Dendritic cell treated with granulocyte-macrophage colony-stimulating factor and Interleukin-4, amounts not matched to agents 40 ng/mL and 50 ng/mL, for 4 days (primary cell): ENCODE measurements around the gene HOXD4.

ENCODE experiments used
- H3K27ac Mint-ChIP-seq: one replicate; pipeline ENCODE4 v1.8.0; 2022; ENCODE audit warnings: mild to moderate bottlenecking, mixed read lengths
- H3K27me3 Mint-ChIP-seq: one replicate; pipeline ENCODE4 v1.8.0; 2022; ENCODE audit warnings: mild to moderate bottlenecking, mixed read lengths
- H3K36me3 Mint-ChIP-seq: one replicate; pipeline ENCODE4 v1.8.0; 2022; ENCODE audit warnings: low read depth, mixed read lengths
- H3K4me1 Mint-ChIP-seq: one replicate; pipeline ENCODE4 v1.8.0; 2022; ENCODE audit warnings: low read depth, mixed read lengths
- H3K4me3 Mint-ChIP-seq: one replicate; pipeline ENCODE4 v1.8.0; 2022; ENCODE audit warnings: mild to moderate bottlenecking, moderate library complexity, mixed read lengths
- H3K9me3 Mint-ChIP-seq: one replicate; pipeline ENCODE4 v1.8.0; 2022; ENCODE audit warnings: mixed read lengths
- intact Hi-C: fragments of 100-400 bp; cut with micrococcal nuclease; formaldehyde crosslinking; loops from one replicate; pipeline ENCODE4 v1.15.0; 2022

The HOXD4 gene

DNA sequence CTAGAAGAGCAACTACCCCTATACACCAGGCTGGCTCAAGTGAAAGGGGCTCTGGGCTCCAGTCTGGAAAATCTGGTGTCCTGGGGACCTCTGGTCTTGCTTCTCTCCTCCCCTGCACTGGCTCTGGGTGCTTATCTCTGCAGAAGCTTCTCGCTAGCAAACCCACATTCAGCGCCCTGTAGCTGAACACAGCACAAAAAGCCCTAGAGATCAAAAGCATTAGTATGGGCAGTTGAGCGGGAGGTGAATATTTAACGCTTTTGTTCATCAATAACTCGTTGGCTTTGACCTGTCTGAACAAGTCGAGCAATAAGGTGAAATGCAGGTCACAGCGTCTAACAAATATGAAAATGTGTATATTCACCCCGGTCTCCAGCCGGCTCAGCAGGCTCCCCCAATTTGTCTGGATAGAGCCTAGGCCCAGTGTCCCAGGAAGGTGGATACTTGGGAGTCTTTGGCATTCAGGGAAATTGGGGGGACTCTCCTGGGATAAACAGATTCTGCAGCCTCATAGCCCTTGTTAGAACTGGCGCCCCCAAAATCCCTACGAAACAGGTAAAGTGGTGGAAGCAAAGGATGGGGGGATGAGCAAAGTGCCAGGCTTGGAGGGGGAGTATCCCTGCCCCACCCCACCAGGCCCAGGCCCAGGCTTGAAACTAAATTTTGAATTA lies 2.5 kb upstream of the HOXD4 start:
- Mint-ChIP-seq H3K4me3 (no peak overlapping the region), H3K9me3 (no peaks in the 10 kb centered on the region), H3K4me1 (no peaks in the 10 kb centered on the region), H3K36me3 (no peaks in the 10 kb centered on the region), H3K27me3 (peaks cover 98% of the 10 kb centered on the region), H3K27ac (no peak overlapping the region)
- intact Hi-C loops, result no loop called here

- no peaks in the 10 kb centered on the region for H3K4me1 Mint-ChIP-seq
- intact Hi-C loops, result no loop called here
- H3K27ac Mint-ChIP-seq, result no peak overlapping the region
- H3K27me3 Mint-ChIP-seq, result peaks cover 98% of the 10 kb centered on the region
- no peaks in the 10 kb centered on the region for H3K9me3 Mint-ChIP-seq
- no peaks in the 10 kb centered on the region for H3K36me3 Mint-ChIP-seq
- no peak overlapping the region for H3K4me3 Mint-ChIP-seq
Observed at GRCh38 chr2:176149481-176149938, 1.8 kb upstream of the HOXD4 start.

GRCh38 chr2:176149939-176150583 lies 1.3 kb upstream of the HOXD4 start:
- Mint-ChIP-seq H3K27me3 (peaks cover 98% of the 10 kb centered on the region), H3K9me3 (no peaks in the 10 kb centered on the region), H3K4me3 (no peak overlapping the region), H3K36me3 (no peaks in the 10 kb centered on the region), H3K4me1 (no peaks in the 10 kb centered on the region), H3K27ac (no peak overlapping the region)
- intact Hi-C loops, result no loop called here

GRCh38 chr2:176150584-176151441 lies 537 bp upstream of the HOXD4 start:
- peaks cover 98% of the 10 kb centered on the region for H3K27me3 Mint-ChIP-seq
- H3K36me3 Mint-ChIP-seq, result no peaks in the 10 kb centered on the region
- no peaks in the 10 kb centered on the region for H3K4me1 Mint-ChIP-seq
- intact Hi-C loops, result no loop called here
- no peak overlapping the region for H3K4me3 Mint-ChIP-seq
- H3K27ac Mint-ChIP-seq, result no peak overlapping the region
- H3K9me3 Mint-ChIP-seq, result no peaks in the 10 kb centered on the region

DNA sequence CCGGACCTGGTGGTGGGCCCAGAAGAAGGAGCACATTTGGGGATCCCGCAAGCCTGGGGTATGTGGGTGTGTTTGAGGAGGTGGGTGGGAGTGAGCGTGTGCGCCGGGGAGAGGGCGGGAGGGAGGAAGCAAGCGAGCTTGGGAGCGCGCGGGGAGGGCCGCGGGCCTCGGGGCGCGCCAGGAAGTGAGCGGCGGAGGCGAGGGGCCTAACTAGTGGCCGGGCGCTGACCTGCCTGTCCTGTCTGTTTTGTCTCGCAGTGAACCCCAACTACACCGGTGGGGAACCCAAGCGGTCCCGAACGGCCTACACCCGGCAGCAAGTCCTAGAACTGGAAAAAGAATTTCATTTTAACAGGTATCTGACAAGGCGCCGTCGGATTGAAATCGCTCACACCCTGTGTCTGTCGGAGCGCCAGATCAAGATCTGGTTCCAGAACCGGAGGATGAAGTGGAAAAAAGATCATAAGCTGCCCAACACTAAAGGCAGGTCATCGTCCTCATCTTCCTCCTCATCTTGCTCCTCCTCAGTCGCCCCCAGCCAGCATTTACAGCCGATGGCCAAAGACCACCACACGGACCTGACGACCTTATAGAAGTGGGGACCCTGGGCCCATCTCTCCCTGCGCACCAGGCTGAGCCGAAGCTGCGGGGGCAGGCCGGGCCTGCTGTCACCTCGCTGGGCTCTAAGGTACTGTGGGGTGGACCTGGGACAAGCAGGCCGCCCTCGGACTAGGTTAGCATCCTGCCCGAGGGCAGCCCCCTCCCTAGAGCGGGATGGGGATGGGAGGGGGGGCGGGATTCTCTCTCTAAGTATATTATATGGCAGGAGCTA lies 1.2 kb downstream of the HOXD4 start:
- Mint-ChIP-seq H3K4me1 (peaks cover 4% of the 10 kb centered on the region), H3K27ac (no peak overlapping the region), H3K36me3 (no peaks in the 10 kb centered on the region), H3K27me3 (peaks cover 94% of the 10 kb centered on the region), H3K4me3 (no peak overlapping the region), H3K9me3 (no peaks in the 10 kb centered on the region)
- intact Hi-C loops, result no loop called here

DNA sequence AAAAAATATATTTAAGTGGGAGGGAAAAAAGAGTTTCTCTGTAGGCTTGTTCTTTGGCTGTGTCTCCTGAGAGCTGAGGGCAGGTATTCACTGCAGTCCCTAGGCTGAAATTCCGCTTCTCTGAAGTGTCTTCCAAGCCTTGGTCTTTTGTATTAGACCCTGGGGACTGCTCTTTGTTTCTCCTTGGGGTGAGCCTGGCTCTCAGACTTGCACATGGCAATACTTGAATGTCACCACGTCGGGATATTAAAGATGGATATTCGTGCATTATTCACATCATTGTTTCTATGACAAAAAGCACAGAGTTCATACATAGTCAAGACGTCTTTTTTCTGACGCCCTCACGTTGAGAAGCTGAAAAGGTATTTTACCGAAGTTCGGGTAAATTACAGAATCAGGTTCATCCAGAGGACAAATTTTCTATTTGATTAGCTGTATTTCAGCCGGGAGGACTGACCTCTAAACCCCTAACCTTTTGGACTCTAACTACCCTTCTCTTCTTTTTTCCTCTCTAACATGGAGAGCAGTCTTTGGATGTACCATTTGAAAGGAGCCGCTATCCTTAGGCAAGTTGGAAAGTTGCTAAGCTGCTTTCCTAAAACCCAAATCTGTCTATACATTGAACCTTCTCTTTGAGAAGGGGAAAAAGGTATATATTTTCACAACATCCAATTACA lies 3.4 kb downstream of the HOXD4 start:
- Mint-ChIP-seq H3K27ac (no peak overlapping the region), H3K36me3 (no peaks in the 10 kb centered on the region), H3K4me3 (no peak overlapping the region), H3K9me3 (no peaks in the 10 kb centered on the region), H3K27me3 (peaks cover 95% of the 10 kb centered on the region), H3K4me1 (peaks cover 5% of the 10 kb centered on the region)
- intact Hi-C loops, result no loop called here

GRCh38 chr2:176155356-176156044 lies 4.2 kb downstream of the HOXD4 start:
- no peak overlapping the region for H3K4me3 Mint-ChIP-seq
- H3K27me3 Mint-ChIP-seq, result peaks cover 95% of the 10 kb centered on the region
- intact Hi-C loops, result no loop called here
- no peaks in the 10 kb centered on the region for H3K9me3 Mint-ChIP-seq
- no peak overlapping the region for H3K27ac Mint-ChIP-seq
- H3K36me3 Mint-ChIP-seq, result no peaks in the 10 kb centered on the region
- H3K4me1 Mint-ChIP-seq, result peaks cover 5% of the 10 kb centered on the region

DNA sequence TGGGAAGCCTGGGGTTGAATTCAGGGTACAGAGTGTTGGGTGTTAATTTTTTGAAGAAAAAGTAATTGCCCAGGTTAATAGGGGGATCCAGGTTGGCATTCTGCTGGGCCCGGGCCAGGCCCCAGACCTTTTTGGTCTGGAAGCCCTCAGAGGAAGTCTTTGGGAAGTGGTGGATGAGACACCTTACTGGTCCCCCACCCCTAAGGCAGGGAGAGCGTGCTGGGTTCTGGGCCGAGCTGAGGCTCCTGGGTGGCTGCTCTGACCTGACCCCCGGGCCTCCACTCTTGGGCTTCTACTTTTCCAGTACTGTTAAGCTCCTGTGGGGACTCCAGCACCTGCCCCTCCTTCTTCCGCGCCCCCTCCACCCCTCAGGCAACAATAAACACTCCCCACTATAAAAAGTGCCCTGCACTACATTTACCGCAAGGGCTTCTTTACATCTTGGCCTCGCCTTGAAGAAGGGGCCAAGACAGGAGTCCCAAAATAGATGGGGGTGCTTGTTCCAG lies 5.0 kb downstream of the HOXD4 start:
- Mint-ChIP-seq H3K4me3 (no peak overlapping the region), H3K9me3 (no peaks in the 10 kb centered on the region), H3K4me1 (peaks cover 5% of the 10 kb centered on the region), H3K36me3 (no peaks in the 10 kb centered on the region), H3K27ac (no peak overlapping the region), H3K27me3 (peaks cover 95% of the 10 kb centered on the region)
- intact Hi-C loops, result no loop called here

DNA sequence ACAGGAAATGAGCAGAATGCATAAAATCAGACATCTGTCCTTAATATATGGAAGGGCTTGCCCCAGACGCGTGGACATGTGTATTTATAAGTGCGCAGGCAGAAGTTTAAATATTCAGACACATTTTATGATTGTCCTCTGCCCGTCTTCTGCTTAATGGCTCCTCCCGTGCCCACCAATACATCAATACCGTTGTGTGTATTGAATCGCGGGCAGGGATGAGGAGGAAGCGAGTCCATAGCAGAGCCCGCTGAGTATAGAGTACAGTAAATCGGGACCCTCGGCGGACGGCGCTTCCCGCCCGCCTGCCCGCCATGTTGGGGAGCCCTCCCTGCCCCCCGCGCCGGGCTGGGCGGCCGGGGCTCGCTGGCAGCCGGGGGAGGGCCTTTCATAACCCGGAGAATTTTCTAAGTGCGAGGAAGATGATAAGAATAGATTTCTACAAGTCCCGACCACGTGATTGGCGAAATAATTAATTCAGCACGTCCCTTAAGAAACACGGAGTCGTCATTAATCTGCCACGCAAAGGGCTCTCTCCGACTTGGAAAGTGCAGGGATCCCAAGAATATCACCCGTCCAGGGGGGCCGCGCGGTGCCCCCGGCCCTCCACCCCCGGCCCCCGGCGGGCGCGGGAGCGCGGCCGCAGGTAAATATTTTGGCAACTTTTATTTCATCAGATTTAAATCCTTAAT lies 5.6 kb downstream of the HOXD4 start, which contains the start of gene HOXD3:
Gene HOXD3 (plus strand): TSS at position 501 of the 692 bp plus-strand sequence. CDS start 11,808 bp downstream, outside the sequence.
- H3K27ac Mint-ChIP-seq, result no peak within 1 kb of the TSS
- intact Hi-C loops, result no loop called here
- peaks cover 95% of the 10 kb centered on the region for H3K27me3 Mint-ChIP-seq
- peaks cover 5% of the 10 kb centered on the region for H3K4me1 Mint-ChIP-seq
- H3K36me3 Mint-ChIP-seq, result no peaks in the 10 kb centered on the region
- no peak within 1 kb of the TSS for H3K4me3 Mint-ChIP-seq
- no peaks in the 10 kb centered on the region for H3K9me3 Mint-ChIP-seq

DNA sequence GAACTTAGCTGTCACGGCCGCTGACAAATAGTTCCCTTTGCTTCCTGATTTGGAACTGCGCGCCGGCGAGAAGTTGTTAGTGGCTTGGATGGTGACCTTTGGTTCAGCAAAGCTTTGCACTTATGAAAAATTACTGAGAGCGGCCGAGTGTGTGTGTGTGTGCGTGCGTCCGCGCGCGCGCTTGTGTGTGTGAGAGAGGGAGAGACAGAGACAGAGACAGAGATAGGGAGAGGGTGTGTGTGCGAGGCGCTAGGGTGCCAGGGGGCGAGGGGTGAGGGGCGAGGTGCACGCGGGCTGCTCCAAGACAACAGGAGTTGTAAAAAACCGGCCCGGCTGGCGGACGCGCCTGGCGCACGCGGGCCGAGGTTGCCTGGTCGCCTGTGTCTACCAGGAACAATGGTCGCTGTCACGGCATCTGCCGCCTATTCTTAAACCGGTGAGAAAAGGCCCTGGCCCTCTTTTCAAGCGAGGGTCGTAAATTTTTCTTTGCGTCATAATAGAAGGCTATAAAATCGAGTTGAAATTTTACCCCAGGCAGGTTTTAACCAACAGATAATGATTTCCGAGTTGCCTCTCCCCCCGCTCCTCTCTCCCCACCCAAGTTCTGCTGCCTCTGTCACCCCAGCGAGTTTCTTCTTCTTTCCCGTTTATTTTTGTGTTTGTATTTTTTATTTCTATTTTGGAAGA lies 6.3 kb downstream of the HOXD4 start:
- peaks cover 5% of the 10 kb centered on the region for H3K4me1 Mint-ChIP-seq
- H3K36me3 Mint-ChIP-seq, result no peaks in the 10 kb centered on the region
- intact Hi-C loops, result no loop called here
- no peak overlapping the region for H3K4me3 Mint-ChIP-seq
- no peaks in the 10 kb centered on the region for H3K9me3 Mint-ChIP-seq
- peaks cover 95% of the 10 kb centered on the region for H3K27me3 Mint-ChIP-seq
- H3K27ac Mint-ChIP-seq, result no peak overlapping the region

- H3K4me1 Mint-ChIP-seq, result peaks cover 5% of the 10 kb centered on the region
- peaks cover 95% of the 10 kb centered on the region for H3K27me3 Mint-ChIP-seq
- H3K36me3 Mint-ChIP-seq, result no peaks in the 10 kb centered on the region
- intact Hi-C loops, result no loop called here
- H3K9me3 Mint-ChIP-seq, result no peaks in the 10 kb centered on the region
- H3K27ac Mint-ChIP-seq, result no peak overlapping the region
- H3K4me3 Mint-ChIP-seq, result no peak overlapping the region
Observed at GRCh38 chr2:176158186-176158591, 6.8 kb downstream of the HOXD4 start.
